NCI-H1092 (cell line): ENCODE measurements around the gene DSCAML1.

Experiments
- DNase-seq: peaks from one replicate; lab custom pipeline; 2025; lab: John Stamatoyannopoulos, UW

Gene DSCAML1

GRCh38 chr11:117761993-117762392 is 35.0 kb downstream of the DSCAML1 start:
- no peak for DNase-seq

DNA sequence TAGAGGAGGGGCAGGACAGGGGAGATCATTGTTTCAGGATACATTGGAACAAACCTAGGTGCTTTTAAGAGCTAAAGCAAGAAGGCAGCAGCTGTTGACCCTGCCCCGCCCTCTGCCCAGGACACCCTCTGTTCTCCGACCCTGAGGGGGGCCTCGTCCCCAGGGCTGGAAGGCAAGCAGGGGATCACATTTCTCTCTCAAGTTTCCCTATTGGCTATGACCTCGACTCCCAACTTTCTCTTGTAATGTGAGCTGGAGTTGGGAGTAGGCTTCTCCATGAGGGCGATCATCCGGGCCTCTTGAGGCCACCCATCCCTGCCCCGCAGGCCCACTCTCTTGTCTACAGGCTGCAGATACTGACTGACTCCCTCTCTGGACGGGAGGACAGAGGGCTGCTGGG is 37.7 kb downstream of the DSCAML1 start:
- DNase-seq, result no peak

DNA sequence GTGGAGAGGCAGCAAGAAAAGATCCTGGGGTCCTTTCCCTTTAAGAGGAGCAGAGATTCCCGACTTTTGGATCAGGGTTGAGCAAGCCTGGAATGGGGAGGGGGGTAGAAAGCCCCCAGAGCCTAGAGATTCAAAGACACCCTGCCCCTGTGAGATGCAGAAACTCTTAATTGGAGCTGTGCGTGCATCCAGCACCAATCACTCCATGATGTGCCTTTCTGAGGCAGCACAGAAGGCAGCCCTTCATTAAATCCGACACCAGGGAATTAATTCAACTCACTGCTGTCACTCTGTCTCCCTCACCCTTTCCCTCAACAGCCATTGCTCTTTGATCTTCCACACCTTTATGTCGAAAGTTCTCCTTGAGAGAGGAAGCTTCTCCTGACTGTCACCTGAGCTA is 43.0 kb downstream of the DSCAML1 start:
- DNase-seq, result no peak

DNA sequence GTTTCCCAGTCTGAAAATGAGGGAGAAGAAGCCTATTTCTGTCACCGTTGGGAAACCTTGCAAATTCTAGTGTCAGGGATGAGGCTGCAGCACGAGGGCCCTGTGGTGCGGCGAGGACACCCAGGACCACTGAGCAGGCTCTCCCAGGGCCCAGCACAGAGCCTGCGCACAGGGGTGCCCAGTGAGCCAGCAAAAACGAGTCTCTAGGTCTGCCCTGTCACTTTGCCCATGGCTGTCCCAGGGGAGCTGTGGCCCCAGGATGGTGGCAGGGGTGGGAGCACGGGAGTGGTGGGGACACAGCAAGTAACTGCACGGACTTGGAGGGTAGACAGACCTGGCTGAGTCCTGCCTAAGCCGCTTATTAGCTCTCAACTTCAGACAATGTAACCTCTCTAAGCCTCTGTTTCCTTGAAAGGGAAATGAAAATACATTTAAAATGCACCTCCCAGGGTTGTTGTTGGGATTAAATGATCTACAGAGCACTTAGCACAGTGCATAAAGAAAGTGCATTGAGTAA is 44.2 kb downstream of the DSCAML1 start:
- DNase-seq, result no peak

GRCh38 chr11:117752071-117752470 is 44.9 kb downstream of the DSCAML1 start:
- DNase-seq, result no peak

DNA sequence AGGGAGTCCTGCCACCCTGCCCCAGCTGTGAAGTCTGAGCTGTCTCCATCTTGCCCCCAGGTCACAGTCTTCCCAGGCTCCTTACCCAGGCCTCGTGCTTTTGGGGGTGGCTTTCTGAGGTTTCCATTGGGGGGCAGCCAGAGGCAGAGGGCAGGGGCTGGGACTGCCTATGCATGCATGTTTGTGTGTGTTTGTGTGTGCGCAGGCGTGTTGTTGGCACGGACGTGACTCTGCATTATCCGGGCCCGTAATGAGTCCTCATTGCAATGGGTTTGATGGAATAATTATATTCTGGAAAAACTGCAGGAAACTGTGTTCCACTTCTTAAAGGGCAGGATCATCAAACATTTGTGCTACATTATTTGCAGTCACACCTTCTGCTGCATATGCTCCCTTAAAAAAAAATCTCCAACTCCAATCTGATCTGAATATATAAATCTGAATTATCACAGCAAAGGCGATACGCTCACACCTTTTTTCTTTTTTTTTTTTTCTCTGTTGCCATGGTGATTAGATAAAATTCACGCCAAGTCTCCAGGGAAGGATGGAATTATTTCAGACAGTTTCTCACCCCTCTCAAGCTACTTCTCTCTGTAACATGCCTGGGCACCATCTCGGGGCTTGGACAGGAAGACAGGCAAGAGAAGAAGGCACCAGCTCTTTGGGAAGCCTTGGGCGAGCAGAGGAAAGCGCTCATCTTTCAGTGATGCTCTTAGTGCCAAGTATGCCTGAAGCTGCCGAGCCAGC is 45.9 kb downstream of the DSCAML1 start:
- DNase-seq, result no peak

- DNase-seq, result no peak
Observed at GRCh38 chr11:117750357-117750756, 46.7 kb downstream of the DSCAML1 start.

- no peak for DNase-seq
Observed at GRCh38 chr11:117749541-117749910, 47.5 kb downstream of the DSCAML1 start.

- DNase-seq, result no peak
Observed at GRCh38 chr11:117748771-117749540, 48.1 kb downstream of the DSCAML1 start.

DNA sequence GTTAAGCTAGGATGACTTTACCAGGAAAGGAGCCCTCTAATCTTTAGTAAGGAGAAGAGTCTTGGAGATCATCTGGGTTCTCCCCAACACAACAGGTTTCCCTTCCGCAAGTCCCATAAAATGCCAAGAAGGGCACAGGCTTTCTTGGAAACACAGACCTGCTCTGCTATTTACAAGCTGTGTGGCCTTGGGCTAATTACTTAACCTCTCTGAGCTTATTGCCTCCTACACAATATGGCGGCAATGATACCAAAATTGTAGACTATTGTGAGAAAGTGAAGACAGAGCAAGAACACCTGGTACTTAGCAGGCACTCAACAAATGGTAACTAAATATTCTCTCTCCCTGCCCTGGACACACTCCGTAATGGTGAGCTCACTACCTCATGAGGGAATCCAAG is 49.1 kb downstream of the DSCAML1 start:
- DNase-seq, result no peak

DNA sequence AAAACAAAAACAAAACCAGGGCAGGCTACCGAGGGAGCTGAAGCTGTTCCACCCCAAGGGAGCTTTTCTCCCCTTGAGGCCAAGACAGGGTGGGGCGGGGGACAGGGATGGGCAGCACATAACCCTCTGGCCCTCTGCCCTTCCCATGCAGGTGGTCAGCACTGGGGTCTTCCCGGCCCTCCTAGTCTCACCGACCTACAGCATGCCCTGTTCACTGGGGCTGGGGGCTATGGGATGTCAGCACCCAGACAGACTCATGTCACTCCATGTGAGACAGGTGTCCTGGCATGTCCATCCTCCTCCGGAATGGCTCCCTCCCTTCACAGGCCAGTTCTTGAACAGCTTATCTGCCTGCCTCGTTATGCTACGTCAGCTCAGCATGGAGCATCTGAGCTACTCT is 51.7 kb downstream of the DSCAML1 start:
- DNase-seq, result no peak

DNA sequence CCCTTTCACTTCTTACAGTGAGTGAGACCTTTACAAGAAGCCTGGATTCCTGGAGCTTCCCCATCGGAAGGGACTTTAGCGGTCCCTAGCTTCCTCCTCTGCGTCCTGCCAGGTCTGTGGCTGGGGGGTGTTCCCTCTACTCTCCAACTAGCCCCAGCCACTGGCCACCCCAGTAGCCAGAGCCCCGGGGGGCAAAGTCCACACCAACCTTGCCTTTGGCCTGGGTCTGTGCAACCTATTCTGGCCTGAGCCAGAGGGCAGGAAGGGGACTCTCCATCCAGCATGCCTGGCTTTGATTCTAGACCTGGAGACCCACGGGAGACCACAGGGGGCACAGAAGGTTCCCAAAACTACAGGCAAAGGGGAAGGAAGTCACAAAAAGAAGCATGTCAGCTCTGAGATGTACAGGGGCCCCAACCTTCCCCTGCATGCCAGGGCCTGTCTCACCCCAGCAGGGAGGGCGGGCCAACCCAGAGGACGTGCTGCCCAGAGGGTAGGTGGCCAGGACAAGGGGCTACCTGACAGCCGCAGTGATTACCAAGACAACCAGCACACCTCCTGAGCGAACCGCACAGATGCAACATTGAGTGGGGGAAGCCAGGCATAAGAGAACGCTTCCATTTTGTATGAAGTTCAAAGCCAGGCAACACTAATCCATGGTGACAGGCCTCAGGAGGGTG is 52.4 kb downstream of the DSCAML1 start:
- DNase-seq, result no peak

- DNase-seq, result peak; percentile 56
Observed at GRCh38 chr11:117743121-117743815, 53.7 kb downstream of the DSCAML1 start.

DNA sequence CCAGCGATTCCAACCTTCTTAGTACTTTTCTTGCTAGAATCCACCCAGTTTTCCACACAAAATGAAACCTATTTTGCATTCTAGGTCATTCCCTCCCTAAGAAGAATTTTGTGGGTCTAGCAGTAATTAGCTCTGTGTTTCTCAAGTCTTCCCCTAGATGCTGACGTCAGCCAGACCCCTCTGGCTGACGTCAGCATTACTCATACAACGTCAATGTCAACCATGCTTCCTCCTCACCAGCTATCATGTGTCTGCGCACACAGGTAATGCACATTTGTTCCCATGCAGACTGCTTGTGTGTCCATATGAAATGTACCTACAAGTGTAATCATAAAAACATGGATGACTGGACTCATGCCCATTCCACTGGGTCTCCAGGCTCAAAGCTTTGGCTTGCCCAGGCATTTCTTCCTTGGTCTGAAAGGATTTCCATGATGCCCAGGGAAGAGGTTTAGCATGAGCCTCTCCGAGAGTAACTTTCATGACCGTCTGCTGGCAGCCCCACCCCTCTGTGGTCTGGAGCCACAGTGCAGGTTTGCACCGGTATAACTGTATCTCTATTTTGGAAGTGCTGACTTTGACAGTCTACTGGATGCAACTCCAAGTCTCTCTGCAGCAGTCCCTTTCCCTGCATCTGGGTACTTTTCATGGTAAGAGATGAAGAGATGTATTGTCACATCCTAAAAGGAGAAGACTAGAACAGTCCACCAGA is 58.6 kb downstream of the DSCAML1 start:
- no peak for DNase-seq

DNA sequence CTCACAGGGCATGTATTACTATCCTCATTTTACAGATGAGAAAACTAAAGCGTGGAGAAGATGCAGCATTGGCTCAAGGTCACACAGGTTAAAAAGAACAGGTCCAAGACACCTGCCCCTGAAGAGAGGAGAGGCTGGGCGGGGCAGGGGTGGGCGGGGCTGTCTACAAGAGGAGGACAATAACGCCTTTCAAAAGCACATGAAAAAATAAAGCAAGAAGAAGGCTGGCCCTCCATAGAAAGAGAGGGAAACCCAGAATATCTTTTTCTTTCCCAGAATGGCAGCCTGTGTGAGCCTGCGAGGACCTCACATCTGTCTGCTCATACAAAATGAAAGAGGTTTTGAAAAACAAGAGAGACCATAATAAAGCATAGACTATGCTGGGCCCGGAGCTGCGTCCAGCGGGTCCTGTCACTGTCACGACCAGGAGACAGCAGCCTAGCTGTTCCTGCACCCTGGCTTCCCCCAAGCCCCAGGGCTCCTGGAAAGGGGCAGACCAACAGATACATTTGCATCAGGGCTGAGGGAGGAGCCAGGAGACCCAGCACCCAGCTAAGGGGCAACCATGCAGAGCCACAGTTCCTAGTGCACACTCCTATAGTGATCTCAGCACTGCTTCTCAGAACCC is 61.6 kb downstream of the DSCAML1 start:
- no peak for DNase-seq

GRCh38 chr11:117734601-117735024 is 62.4 kb downstream of the DSCAML1 start:
- peak; percentile 59 for DNase-seq

GRCh38 chr11:117733316-117733715 is 63.7 kb downstream of the DSCAML1 start:
- no peak for DNase-seq

- no peak for DNase-seq
Observed at GRCh38 chr11:117731722-117732290, 65.2 kb downstream of the DSCAML1 start.

DNA sequence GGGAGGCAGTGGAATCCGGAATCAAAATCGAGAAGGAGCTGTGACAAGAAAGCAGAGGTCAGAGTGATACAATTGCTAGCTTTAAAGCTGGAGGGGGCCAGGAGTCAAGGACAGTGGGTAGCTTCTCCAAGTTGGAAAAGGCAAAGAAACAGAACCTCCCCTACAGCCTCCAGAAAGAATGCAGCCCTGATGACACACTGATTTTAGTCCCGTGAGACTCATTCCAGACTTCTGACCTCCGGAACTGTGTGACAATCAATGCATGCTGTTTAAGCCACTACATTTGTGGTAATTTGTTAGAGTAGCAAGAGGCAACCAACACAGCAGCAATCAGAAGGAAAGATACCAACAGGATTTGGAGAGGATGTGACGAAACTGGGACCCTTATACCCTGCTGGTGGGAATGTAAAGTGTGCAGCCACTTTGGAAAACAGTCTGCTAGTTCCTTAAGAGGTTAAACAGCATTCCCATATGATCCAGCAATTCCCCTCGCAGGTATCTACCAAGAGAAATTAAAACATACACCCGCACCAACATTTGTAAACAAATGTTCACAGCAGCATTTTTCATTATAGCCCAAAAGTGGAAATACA is 66.7 kb downstream of the DSCAML1 start:
- DNase-seq, result no peak

- DNase-seq, result peak; percentile 73
Observed at GRCh38 chr11:117725048-117725734, 71.8 kb downstream of the DSCAML1 start.
